OCI-LY1 (cell line): ENCODE measurements around the gene TBX5.

Experiments used
- H2AFZ ChIP-seq: fragments of 200-600 bp; sonication (generic), shearing (Covaris generic); 2 replicates; pipeline ENCODE4 v1.6.0; 2014; ENCODE audit warnings: antibody characterized with exemption, mild to moderate bottlenecking, low read length
- H3F3A ChIP-seq: fragments of 200-600 bp; sonication (generic), shearing (Covaris generic); 2 replicates; pipeline ENCODE4 v1.6.0; 2014; ENCODE audit warnings: mild to moderate bottlenecking, antibody characterized with exemption, low read length, moderate library complexity; ENCODE audit not compliant: insufficient read depth
- H3K27ac ChIP-seq: fragments of 200-600 bp; sonication (generic); 2 replicates; pipeline ENCODE4 v1.5.1; 2014; ENCODE audit warnings: low read length, mixed run types, mild to moderate bottlenecking, low read depth; ENCODE audit not compliant: poor library complexity, severe bottlenecking
- H3K27me3 ChIP-seq: fragments of 200-600 bp; sonication (generic); 2 replicates; pipeline ENCODE4 v1.6.0; 2014; ENCODE audit warnings: antibody characterized with exemption, mild to moderate bottlenecking, low read length, moderate library complexity; ENCODE audit not compliant: insufficient read depth
- H3K36me3 ChIP-seq: fragments of 200-600 bp; sonication (generic); 2 replicates; pipeline ENCODE4 v1.6.1; 2014; ENCODE audit warnings: mild to moderate bottlenecking, antibody characterized with exemption, low read length, moderate library complexity, mixed read lengths; ENCODE audit not compliant: insufficient read depth
- H3K4me1 ChIP-seq: fragments of 200-600 bp; sonication (generic); 2 replicates; pipeline ENCODE4 v1.5.1; 2014; ENCODE audit warnings: mild to moderate bottlenecking, low read length, moderate library complexity; ENCODE audit not compliant: insufficient read depth, severe bottlenecking
- H3K4me2 ChIP-seq: fragments of 200-600 bp; sonication (generic), shearing (Covaris generic); 2 replicates; pipeline ENCODE4 v1.6.1; 2014; ENCODE audit warnings: low read length
- H3K4me3 ChIP-seq: fragments of 200-600 bp; sonication (generic); 2 replicates; pipeline ENCODE4 v1.5.1; 2014; ENCODE audit warnings: low read length, low read depth, mild to moderate bottlenecking, mixed read lengths; ENCODE audit not compliant: poor library complexity, severe bottlenecking
- H3K79me2 ChIP-seq: fragments of 200-600 bp; shearing (Covaris generic); 2 replicates; pipeline ENCODE4 v1.6.1; 2016; ENCODE audit warnings: mixed run types, low read length, mixed read lengths; ENCODE audit not compliant: insufficient read depth
- H3K9ac ChIP-seq: fragments of 200-600 bp; sonication (generic), shearing (Covaris generic); 2 replicates; pipeline ENCODE4 v1.6.1; 2014; ENCODE audit warnings: mild to moderate bottlenecking, low read length, mixed read lengths
- H3K9me2 ChIP-seq: fragments of 200-600 bp; sonication (generic), shearing (Covaris generic); 2 replicates; pipeline ENCODE4 v1.6.1; 2014; ENCODE audit warnings: low read depth, mild to moderate bottlenecking, low read length, mixed read lengths
- H3K9me3 ChIP-seq: fragments of 200-600 bp; shearing (Covaris generic); 2 replicates; pipeline ENCODE4 v1.6.1; 2014; ENCODE audit warnings: low read length, mixed read lengths
- H4K20me1 ChIP-seq: fragments of 200-600 bp; sonication (generic), shearing (Covaris generic); 2 replicates; pipeline ENCODE4 v1.6.0; 2016; ENCODE audit warnings: mild to moderate bottlenecking, low read length; ENCODE audit not compliant: insufficient read depth
- EZH2 ChIP-seq: fragments of 200-600 bp; sonication (generic), shearing (Covaris generic); IDR thresholded peaks from 2 replicates; pipeline ENCODE4 v1.8.0; 2017; ENCODE audit warnings: borderline replicate concordance, mixed run types, mild to moderate bottlenecking, antibody characterized with exemption, low read length, moderate library complexity, mixed read lengths
- TF ChIP-seq, protein P1 (sequence below): fragments of 200-600 bp; sonication (generic), shearing (Covaris generic); IDR thresholded peaks from 2 replicates; pipeline ENCODE4 v1.5.1; 2017; ENCODE audit warnings: mild to moderate bottlenecking, antibody characterized with exemption, low read length, moderate library complexity, mixed read lengths

TBX5 gene

GRCh38 chr12:114334395-114334794 lies 71.5 kb downstream of the TBX5 start:
- H3K27ac ChIP-seq, result no peak overlapping the region
- H3K36me3 ChIP-seq, result no peaks in the 10 kb centered on the region
- TF ChIP-seq EZH2, result no peak
- TF ChIP-seq, protein P1, sequence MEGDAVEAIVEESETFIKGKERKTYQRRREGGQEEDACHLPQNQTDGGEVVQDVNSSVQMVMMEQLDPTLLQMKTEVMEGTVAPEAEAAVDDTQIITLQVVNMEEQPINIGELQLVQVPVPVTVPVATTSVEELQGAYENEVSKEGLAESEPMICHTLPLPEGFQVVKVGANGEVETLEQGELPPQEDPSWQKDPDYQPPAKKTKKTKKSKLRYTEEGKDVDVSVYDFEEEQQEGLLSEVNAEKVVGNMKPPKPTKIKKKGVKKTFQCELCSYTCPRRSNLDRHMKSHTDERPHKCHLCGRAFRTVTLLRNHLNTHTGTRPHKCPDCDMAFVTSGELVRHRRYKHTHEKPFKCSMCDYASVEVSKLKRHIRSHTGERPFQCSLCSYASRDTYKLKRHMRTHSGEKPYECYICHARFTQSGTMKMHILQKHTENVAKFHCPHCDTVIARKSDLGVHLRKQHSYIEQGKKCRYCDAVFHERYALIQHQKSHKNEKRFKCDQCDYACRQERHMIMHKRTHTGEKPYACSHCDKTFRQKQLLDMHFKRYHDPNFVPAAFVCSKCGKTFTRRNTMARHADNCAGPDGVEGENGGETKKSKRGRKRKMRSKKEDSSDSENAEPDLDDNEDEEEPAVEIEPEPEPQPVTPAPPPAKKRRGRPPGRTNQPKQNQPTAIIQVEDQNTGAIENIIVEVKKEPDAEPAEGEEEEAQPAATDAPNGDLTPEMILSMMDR, result no peak
- no peaks in the 10 kb centered on the region for H3K27me3 ChIP-seq
- H3K9me2 ChIP-seq, result no peaks in the 10 kb centered on the region
- H3K4me3 ChIP-seq, result no peak overlapping the region
- no peak overlapping the region for H3K9ac ChIP-seq
- no peaks in the 10 kb centered on the region for H3K79me2 ChIP-seq
- H3K9me3 ChIP-seq, result no peaks in the 10 kb centered on the region
- no peaks in the 10 kb centered on the region for H4K20me1 ChIP-seq
- no peaks in the 10 kb centered on the region for H3K4me1 ChIP-seq
- no peak overlapping the region for H3K4me2 ChIP-seq
- no peaks in the 10 kb centered on the region for H3F3A ChIP-seq
- H2AFZ ChIP-seq, result no peak overlapping the region

DNA sequence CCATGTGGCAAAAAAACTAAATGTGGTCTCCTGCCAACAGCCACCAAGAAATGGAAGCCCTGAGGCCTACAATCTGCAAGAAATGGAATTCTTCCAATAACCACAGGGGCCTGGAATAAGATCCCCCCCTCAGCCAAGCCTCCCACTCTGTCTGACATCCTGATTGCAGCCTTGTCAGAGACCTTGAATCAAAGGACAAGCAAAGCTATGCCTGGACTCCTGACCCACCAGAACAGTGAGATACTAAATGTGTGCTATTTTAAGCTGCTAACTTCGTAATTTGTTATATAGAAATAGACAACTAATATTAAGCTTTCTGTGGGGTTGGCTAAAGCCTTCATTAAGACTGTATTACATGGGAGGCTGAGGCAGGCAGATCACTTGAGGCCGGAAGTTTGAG lies 77.7 kb downstream of the TBX5 start:
- Histone ChIP-seq H3K27ac (no peak overlapping the region), H3K4me3 (no peak overlapping the region), H3K27me3 (no peaks in the 10 kb centered on the region), H3K9ac (no peak overlapping the region), H3K9me3 (no peaks in the 10 kb centered on the region), H3K4me1 (no peaks in the 10 kb centered on the region), H4K20me1 (no peaks in the 10 kb centered on the region), H3K79me2 (no peaks in the 10 kb centered on the region), H3K36me3 (no peaks in the 10 kb centered on the region), H3K4me2 (no peak overlapping the region), H3K9me2 (no peaks in the 10 kb centered on the region), H3F3A (no peaks in the 10 kb centered on the region), H2AFZ (no peak overlapping the region)
- TF ChIP-seq, protein P1, result no peak
- TF ChIP-seq EZH2, result no peak

GRCh38 chr12:114327765-114328164 lies 78.2 kb downstream of the TBX5 start:
- H3K4me1 ChIP-seq, result no peaks in the 10 kb centered on the region
- TF ChIP-seq EZH2, result no peak
- TF ChIP-seq, protein P1, result no peak
- no peak overlapping the region for H2AFZ ChIP-seq
- no peaks in the 10 kb centered on the region for H3K36me3 ChIP-seq
- no peak overlapping the region for H3K27ac ChIP-seq
- no peak overlapping the region for H3K4me3 ChIP-seq
- H3K9me2 ChIP-seq, result no peaks in the 10 kb centered on the region
- H3K9me3 ChIP-seq, result no peaks in the 10 kb centered on the region
- H3K27me3 ChIP-seq, result no peaks in the 10 kb centered on the region
- no peaks in the 10 kb centered on the region for H4K20me1 ChIP-seq
- no peaks in the 10 kb centered on the region for H3K79me2 ChIP-seq
- H3F3A ChIP-seq, result no peaks in the 10 kb centered on the region
- H3K4me2 ChIP-seq, result no peak overlapping the region
- H3K9ac ChIP-seq, result no peak overlapping the region
